Neural cell (in vitro differentiated cells): ENCODE data around the gene OXT.

Experiments
- RAD21 ChIP-seq: fragments of 450-650 bp; conservative IDR thresholded peaks from 2 replicates; pipeline ENCODE4 v1.6.1; 2014; ENCODE audit warnings: antibody characterized with exemption, mild to moderate bottlenecking, moderate library complexity
- TAF1 ChIP-seq: IDR thresholded peaks from 2 replicates; pipeline ENCODE4 v1.6.1; 2012; ENCODE audit warnings: low read depth
- TF ChIP-seq, protein P1 (sequence below): fragments of 450-650 bp; IDR thresholded peaks from 2 replicates; pipeline ENCODE4 v1.5.1; 2014; ENCODE audit warnings: antibody characterized with exemption, mild to moderate bottlenecking, moderate library complexity; ENCODE audit not compliant: poor library complexity, severe bottlenecking

DNA sequence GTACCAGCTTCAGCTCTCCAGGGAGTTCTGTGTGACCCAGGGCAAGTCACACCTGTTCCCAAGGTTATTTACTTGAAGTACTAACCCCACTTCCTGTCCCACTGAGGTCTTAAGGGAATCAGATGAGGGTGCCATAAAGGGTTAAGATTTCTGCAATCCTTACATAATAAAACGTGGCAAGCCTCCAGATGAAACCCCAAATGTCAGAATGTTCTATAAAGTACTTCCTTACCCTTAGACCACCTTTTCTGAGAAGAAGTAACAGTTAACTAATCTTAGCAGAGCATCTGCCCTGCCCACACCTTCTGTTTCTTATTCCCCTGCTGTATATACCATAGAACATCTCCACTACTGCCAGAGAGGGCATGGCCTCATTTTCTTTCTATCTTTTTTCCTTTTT, 19.1 kb downstream of the OXT start:
- TF ChIP-seq TAF1 (no peak), RAD21 (no peak)
- TF ChIP-seq, protein P1, sequence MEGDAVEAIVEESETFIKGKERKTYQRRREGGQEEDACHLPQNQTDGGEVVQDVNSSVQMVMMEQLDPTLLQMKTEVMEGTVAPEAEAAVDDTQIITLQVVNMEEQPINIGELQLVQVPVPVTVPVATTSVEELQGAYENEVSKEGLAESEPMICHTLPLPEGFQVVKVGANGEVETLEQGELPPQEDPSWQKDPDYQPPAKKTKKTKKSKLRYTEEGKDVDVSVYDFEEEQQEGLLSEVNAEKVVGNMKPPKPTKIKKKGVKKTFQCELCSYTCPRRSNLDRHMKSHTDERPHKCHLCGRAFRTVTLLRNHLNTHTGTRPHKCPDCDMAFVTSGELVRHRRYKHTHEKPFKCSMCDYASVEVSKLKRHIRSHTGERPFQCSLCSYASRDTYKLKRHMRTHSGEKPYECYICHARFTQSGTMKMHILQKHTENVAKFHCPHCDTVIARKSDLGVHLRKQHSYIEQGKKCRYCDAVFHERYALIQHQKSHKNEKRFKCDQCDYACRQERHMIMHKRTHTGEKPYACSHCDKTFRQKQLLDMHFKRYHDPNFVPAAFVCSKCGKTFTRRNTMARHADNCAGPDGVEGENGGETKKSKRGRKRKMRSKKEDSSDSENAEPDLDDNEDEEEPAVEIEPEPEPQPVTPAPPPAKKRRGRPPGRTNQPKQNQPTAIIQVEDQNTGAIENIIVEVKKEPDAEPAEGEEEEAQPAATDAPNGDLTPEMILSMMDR, result no peak
